GM18502 (cell line): Measurements from ENCODE around the gene ARHGAP8.

Experiments used
- ATAC-seq: cut with Tn5 transposase; IDR thresholded peaks from one replicate; pipeline ENCODE4 v1.9.1; 2021; ENCODE audit warnings: mild to moderate bottlenecking; ENCODE audit not compliant: unreplicated experiment, poor library complexity

The ARHGAP8 gene

DNA sequence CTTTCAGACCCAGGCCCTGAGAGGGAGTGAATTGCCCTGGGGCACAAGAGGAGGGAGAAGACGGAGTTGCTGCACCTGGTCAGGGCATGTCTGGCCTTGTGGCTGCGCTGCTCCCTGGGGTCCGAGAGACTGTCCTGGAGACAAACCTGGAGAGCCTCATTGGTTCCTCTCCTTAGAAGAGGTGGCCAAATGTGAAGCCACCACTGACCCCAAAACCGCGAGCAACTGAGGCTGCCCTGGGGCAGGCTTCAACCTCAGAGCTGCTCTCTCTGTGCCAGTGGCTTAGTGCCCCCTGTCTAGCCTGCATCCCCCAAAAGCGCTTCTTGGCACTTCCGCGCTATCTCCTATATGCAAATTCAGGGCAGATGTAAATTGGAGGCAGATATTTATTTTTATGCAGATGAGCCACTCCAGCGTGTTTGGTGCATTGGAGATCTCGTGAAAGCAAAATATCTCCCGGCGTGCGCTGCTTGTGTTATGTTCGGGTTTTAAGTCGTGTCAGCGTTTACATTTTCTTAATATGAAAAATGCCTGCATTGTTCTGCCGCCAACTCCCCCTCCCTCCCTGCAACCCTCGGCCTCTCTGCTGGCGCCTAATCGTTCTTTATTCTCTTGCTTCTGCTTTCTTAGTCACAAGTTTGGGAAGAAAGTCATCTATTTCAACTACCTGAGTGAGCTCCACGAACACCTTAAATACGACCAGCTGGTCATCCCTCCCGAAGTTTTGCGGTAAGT lies 69.5 kb downstream of the ARHGAP8 start:
- ATAC-seq: no peak

DNA sequence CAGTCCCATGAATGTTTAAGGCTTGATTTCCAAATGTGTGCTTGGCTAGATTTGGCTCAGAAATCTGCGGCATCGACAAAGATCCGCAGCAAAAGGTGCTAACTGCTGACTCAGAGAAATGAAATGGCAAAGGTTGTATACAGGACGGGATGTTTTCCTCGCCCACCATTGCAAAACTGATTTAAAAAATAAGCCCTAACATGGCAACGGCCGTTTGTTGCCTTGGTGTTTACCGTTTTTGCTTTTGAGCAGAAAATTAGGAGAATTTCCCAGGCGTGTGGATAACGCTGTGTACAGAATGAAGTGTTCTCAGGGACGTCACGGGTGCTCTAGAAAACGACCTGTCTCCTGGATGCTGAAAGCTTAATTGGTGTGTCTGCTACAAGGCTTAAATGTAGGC lies 70.2 kb downstream of the ARHGAP8 start:
- no peak for ATAC-seq

DNA sequence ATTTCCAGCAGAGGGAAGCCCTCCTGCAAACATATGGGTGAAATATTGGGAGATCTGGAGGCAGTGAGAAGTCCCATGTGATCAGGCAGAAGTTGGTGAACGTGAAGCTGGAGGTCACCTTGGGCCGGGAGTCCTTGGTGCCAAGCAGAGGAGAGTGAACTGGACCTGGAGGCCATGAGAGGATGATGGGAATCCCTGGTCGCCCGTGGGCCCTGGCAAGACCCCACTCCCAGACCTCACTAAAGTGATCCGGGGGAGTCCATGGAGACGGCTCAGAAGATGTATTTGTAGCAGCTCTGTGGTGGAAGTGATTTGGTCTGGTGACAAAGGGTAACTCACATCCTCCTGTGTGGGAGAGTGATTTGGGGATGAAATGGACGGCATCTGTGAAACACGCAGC lies 71.0 kb downstream of the ARHGAP8 start:
- no peak for ATAC-seq

DNA sequence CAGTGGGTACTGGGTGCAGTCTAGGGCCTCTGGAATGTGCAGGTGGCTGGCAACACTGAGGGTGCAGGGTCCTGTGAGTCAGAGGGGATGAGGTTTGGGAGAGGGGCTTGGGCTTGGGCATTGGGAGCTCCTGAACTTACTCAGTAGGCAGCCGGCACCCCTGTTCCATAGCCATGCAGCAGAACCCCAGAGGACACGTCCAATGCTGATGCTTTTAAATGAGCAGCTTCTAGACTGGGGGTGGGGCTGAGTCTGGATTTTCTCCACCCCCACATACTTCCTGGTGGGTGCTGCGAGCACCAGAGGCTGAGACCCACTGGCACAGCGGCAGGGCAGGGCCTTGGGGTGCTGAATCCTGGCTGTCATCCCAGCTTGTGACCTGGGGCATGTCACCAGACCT lies 71.4 kb downstream of the ARHGAP8 start:
- ATAC-seq: no peak

DNA sequence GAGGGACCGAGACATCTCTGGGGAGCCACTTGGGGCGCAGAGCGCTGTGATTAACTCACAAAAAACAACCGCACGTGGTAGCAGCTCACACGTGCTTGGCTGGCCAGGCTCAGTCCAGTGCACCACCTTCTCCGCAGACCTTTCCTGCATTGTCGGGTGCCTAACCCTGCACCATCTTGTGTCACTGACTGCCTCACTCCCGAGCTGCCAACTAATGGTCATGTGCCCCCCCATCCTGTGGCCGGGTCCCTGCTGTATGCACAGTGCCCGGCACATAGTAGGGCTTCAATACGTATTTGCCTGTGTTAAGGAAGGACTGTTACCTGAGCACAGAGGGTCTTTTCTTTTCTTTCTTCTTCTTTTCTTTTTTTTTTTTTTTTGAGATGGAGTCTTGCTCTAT lies 71.9 kb downstream of the ARHGAP8 start:
- ATAC-seq: no peak

DNA sequence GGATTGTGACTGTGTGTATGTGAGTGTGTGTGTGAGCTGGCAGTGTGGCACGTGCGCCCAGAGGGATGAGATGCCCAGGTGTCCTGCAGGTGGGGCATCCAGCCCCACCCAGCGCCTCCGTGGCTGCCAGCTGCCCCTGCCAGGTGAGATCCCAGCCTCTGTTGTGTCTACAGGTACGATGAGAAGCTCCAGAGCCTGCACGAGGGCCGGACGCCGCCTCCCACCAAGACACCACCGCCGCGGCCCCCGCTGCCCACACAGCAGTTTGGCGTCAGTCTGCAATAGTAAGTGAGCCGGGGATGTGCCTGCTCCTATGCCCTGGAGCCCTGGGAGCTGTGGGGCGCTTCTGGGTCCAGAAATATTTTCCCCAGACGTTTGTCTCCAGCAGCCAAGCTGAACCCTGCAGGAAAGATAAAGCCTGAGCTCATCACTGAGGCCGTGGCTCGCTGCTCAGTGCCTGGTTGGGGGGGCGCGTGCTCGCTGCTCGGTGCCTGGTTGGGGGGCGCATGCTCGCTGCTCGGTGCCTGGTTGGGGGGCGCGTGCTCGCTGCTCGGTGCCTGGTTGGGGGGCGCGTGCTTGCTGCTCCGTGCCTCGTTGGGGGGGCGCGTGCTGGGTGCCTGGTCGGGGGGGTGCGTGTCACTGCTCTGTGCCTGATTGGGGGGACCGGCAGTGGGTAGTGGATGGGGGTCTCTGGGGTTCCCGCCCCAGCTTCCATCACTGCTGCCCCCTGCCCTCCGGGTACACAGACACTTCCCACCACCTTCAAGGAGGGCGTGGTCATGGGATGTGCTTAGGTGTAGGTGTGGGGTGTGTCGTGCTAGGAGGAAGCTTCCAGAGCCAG lies 73.2 kb downstream of the ARHGAP8 start:
- no peak for ATAC-seq

DNA sequence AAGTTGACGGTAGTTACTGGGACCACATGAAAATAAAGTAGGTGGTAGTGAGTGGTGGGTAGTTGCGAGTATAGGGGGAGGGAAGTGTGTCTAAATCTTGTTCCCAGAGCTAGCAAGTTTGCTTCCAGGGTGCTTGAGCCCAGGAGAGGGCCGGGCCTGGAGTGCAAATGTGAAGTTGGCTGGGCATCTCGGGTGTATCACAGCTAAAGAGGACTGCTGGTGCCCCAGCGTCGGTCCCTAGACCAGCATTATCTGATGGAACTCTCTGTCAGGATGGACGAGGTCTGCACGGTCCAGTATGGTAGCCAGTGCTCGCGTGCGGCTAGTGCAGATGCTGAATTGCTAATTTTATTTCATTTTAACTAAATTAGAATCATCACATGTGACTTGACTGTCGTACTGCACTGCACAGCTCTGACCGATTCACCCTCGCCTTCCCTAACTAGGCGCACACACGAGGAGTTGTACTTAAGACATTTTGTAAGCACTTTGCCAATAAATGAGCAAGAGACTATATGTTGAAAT lies 75.4 kb downstream of the ARHGAP8 start:
- ATAC-seq: no peak

- ATAC-seq: no peak
Observed at GRCh38 chr22:44828193-44828592, 75.8 kb downstream of the ARHGAP8 start.

- no peak for ATAC-seq
Observed at GRCh38 chr22:44831885-44832284, 79.5 kb downstream of the ARHGAP8 start.

- no peak for ATAC-seq
Observed at GRCh38 chr22:44834065-44834464, 81.7 kb downstream of the ARHGAP8 start.

DNA sequence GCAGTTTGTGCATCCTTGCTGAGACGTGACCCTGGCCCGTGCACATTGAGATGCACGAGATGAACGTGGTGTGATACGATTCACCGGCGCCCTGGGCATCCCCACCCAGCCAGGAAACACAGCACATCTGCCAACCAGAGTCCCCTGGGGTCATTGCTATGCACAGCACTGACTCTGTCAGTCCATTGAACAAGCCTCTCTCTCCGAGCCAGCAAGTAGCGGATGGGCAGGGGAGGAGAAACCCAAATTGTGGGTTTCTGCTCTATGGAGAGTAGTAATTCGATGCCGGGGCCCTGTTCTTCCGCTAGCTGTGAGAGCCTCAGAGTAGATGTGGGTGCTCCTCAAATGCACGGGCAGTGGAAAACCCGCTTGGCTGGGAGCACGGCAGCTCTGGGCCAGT lies 85.1 kb downstream of the ARHGAP8 start:
- ATAC-seq: no peak

DNA sequence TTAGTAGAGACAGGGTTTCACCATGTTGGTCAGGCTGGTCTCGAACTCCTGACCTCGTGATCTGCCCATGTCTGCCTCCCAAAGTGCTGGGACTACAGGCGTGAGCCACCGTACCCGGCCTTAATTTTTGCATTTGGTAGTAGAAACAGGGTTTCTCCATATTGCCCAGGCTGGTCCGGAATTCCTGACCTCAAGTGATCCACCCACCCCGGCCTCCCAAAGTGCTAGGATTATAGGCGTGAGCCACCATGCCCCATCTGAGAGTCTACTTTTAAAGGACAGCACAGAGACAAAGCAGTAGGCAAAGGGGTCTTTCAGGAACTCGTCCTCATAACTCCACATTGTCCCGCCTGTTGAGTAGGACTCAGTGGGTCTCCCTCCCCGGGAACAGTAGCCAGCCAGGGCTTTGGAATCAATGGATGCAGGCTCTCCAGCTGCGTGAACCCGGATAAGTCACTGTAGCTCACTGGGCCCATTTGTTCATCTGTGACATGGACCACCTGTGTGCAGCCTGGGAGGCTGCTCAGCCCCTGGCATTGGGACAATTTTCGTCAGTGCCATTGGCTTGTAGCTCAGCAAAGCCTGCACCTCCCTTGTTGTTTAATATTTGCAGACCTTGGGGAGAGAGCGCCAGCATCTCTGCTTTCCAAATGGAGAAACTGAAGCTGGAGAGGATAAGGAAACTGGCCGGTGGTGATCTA lies 86.1 kb downstream of the ARHGAP8 start:
- ATAC-seq: no peak

- ATAC-seq: no peak
Observed at GRCh38 chr22:44839061-44839460, 86.7 kb downstream of the ARHGAP8 start.

DNA sequence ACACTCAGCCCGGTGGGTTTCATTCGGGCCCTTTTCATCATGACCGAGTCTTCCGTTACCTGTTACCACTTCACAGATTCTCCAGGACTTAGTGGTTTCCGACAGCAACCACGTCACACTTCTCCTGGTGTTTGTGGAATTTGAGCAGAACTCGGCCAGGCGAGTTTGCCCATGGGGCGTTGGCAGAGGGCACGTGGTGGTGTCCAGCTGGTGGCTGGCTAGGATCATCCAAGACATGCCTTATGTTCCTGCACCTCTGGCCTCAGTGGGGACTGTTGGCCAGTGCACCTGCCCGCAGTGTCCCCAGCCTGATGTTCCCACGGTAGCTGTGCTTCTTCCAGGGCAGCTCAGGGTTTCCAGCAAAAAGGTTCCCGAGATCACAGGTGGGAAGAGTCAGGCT lies 87.3 kb downstream of the ARHGAP8 start:
- ATAC-seq: no peak

GRCh38 chr22:44840611-44841322 lies 88.4 kb downstream of the ARHGAP8 start:
- ATAC-seq: no peak

DNA sequence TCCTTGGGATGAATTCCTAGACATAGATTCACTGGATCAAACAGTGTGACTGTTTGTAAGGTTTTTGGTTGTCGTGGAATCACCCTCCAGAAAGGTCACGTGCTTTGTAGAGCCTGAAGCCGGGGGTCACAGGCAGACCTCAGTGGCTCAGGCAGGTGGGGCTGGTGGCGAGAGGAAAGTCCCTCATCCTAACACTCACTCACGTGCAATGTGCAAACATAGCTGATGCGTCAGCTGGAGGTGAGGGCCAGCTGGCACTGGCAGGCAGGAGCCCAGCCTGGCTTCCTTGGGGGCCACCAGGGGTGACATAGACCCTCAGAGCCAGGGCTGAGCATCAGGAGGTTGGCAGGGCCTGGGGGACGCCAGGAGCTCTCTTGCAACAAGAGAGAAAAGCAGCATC lies 90.0 kb downstream of the ARHGAP8 start:
- no peak for ATAC-seq

GRCh38 chr22:44845191-44845590 lies 92.8 kb downstream of the ARHGAP8 start:
- no peak for ATAC-seq

DNA sequence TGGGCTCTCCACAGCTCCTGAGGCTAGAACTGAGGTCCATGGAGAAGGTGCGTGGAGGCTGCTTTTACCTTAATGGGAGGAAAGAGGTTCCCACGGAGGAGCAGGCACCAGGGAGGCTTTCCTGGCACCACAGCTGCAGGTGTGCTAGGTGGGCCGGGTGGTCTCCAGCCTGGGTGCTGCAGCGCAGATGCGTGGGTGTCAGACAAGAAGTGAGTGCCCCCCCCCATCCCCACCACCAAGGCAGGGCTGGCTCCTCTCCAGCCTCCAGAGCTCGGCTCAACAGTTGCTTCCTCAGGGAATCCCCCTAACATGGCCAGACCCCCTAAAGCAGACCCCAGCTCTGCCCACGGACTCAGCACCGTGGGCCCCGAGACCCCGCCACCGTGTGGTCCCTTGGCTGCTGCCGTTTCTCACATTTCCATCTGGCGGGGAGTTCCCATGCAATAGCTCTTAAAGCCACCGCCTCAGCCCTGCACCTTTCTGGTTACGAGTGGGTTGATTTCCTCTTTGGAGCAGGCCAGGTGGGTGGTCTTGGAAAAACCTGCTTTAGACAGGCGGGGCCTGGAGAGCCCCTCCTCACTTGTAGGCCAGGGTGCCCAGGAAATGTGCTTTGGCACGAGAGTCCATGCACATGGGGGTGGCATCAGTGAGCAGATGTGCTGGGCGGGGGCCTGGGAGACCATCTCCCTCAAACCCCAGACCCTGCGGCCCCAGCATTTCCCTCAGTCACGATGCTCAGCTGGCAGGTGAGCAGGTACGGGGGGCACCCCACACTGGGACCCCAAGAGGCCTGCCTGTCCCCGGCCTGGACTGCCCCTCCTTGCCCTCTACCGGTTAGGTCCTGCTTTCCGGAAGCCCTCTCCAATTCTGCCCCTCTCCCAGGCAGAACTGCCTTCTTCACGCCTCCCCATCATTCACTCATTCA lies 93.7 kb downstream of the ARHGAP8 start:
- no peak for ATAC-seq

DNA sequence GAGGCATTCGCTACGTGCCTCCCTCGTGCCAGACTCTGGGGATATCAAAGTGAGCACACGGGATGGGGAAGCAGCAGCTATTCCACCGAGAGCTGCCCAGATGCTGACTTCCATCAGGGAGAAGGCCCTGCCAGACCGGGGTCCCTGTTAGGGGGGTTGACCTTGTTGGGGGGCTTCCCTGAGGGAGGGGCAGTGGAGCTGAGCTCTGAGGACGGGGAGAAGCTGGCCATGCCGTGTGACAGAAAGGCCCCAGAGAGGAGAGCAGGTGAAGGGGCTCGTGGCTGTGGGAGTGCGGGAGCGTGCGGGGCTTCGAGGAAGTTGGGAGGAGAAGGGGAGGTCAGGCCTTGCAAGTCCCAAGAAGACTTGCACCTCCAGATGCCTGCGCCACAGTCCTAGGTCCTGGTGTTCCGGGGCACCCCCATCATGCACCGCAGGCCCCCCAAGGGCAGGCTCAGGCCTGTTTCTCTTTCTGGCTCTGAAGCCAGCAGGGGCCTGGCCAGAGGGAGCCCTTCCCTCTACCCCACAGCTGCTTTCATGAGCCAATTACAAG lies 94.4 kb downstream of the ARHGAP8 start:
- ATAC-seq: no peak
